C4-2B (cell line): ENCODE results near the gene HSPG2.

ENCODE experiments used
- H3K27ac ChIP-seq: fragments of 450-650 bp; 2 replicates; pipeline ENCODE4 v1.5.1; 2017
- CTCF ChIP-seq: fragments of 450-650 bp; conservative IDR thresholded peaks from 2 replicates; pipeline ENCODE4 v1.5.1; 2017; ENCODE audit warnings: mild to moderate bottlenecking
- ZFX ChIP-seq: fragments of 450-650 bp; IDR thresholded peaks from 2 replicates; pipeline ENCODE4 v1.6.1; 2017

The HSPG2 gene

GRCh38 chr1:21852282-21853130 lies 84.6 kb downstream of the HSPG2 start:
- H3K27ac ChIP-seq: no peak overlapping the region
- TF ChIP-seq ZFX: no peak
- no peak for TF ChIP-seq CTCF

- no peak for TF ChIP-seq CTCF
- no peak for TF ChIP-seq ZFX
- no peak overlapping the region for H3K27ac ChIP-seq
Measured at GRCh38 chr1:21851430-21852250, 85.5 kb downstream of the HSPG2 start.

- TF ChIP-seq CTCF (no peak), ZFX (no peak)
- H3K27ac ChIP-seq: no peak overlapping the region
Measured at GRCh38 chr1:21849909-21850576, 87.1 kb downstream of the HSPG2 start.

GRCh38 chr1:21848524-21849174 lies 88.5 kb downstream of the HSPG2 start:
- no peak overlapping the region for H3K27ac ChIP-seq
- TF ChIP-seq ZFX: no peak
- no peak for TF ChIP-seq CTCF

- TF ChIP-seq ZFX (no peak), CTCF (no peak)
- no peak overlapping the region for H3K27ac ChIP-seq
Measured at GRCh38 chr1:21847223-21848205, 89.6 kb downstream of the HSPG2 start.
